Bone marrow (tissue), 2 donors: ENCODE measurements around the gene DLG4.

Experiments
- DNase-seq, 2 donors: peaks; one replicate each; lab custom pipeline; 2025; lab: John Stamatoyannopoulos, UW

Gene DLG4

GRCh38 chr17:7214300-7215135, 5.1 kb downstream of the DLG4 start:
- DNase-seq = peak; percentile 82 to 89

DNA sequence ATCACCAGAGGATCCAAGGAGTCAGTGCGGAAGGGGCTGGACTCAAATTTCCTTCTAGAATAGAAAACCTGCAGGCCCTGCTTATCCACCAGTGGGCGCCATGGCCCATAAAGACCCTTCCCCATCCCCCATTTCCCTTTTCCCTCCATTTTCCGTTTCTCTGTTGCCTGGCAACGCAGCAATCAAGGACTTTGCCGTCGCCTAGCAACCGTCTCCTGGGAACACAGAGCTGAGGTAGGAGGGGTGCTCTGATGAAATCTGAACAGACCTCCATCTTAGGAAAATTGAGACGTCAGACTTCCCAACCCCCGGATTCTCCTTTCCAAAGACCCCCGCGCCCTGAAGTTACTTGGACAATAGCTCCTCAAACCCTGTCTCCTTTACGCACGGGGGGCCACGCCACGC, 5.7 kb downstream of the DLG4 start:
- DNase-seq = peak in 1 of 2 donors; percentile 20

DNA sequence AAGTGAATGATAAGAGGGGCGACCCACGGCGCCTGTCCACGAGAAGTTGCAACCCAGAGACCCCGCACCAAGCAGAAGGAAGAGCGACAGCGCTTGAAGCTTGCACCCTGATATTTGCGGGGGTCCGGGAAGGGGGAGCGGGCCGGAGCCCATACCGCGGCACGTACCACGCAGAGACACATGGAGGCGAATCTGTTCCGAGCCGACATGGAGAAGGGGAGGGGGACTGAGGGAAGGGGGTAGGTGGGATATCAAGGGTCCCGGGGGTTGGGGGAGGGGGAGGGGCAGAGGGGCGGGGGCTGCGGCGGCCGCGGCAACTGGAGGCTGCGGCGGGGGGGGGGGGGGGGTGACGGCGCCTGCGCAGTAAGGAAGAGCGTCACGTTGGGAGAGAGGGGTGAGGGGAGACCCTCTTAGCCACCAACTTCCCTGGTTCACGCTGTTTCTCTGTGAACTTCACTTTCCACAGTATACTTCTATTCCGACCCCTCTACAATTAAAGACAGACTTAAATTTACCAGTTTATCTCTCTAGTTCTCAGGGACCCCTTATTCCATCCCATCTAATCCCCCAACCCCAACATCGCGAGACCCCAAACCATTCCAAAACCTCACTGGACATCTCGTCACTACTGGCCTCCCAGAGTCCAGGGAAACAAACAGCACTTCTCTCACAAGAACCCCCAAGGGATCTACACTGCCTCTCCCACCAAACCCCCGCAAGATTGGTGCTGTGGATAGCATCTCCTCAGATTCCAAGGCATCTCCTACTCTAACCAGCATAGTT, 8.0 kb downstream of the DLG4 start:
- DNase-seq = no peak

- DNase-seq = no peak
These were observed 10.7 kb downstream of the DLG4 start for GRCh38 chr17:7208754-7209460.

DNA sequence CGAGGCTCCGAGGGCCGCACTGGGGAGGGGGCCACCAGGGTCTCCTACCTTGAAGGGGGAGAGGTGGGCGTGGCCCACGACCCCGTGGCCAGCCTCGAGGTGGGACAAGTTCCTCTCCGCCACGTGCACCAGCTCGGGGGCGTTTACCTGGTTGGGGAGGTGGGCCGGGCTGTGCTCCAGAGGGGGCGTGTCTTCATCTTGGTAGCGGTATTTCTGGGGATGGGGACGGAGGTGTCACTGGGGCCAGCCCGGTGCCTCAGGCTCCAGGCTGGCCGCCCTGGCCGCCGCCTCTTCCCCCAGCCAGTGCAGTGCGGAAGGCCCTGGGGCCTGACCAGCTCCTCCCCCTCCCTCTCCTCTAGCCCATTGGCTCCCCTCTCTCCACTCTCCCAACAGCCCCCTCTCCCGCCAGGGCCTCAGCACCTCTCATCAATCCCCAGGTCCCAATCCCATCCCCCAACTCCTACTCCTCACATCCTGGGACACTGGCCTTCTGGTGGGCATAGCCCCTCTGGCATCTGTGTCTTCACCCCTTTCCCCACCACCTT, 11.5 kb downstream of the DLG4 start:
- no peak for DNase-seq

DNA sequence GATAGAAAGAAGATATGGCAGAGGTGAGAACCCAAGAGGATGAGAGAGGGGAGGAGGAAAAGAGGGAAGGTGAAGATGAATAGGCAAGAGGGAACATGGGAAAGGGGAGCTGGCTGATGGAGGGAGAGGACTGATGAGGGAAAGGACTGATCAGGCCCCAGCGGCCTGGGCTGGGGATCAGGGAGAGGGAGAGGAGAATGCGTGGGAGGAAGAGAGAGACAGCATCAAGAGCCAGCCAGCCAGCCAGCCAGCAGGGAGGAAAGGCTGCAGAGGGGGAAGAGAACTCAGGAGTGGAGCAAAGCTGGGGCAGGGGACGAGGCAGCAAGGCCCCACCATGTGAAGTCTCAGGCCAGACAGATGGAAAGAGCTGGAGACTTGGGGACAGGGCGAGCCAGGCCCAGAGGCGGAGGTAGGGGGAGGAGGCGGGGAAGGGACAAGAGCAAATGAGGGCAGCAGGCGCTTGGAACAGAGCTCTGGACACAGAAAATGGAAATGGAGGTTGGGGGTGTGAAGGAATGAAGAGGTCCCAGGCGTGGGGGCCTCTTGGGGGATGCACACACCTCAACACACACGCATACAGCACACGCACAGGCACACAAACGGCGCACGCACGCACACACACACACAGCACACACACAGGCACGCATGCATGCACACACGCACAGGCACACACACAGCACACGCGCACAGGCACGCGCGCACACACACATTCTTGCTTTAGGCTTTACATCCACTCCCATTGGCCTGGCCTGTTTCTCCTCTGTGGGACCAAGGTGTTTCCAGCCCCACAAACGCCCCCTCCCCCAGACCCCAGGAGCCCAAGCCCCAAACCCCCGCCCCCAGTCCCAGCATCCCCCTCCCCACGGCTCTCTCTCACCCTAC, 12.3 kb downstream of the DLG4 start:
- no peak for DNase-seq

GRCh38 chr17:7205561-7205960, 14.1 kb downstream of the DLG4 start:
- DNase-seq = no peak

DNA sequence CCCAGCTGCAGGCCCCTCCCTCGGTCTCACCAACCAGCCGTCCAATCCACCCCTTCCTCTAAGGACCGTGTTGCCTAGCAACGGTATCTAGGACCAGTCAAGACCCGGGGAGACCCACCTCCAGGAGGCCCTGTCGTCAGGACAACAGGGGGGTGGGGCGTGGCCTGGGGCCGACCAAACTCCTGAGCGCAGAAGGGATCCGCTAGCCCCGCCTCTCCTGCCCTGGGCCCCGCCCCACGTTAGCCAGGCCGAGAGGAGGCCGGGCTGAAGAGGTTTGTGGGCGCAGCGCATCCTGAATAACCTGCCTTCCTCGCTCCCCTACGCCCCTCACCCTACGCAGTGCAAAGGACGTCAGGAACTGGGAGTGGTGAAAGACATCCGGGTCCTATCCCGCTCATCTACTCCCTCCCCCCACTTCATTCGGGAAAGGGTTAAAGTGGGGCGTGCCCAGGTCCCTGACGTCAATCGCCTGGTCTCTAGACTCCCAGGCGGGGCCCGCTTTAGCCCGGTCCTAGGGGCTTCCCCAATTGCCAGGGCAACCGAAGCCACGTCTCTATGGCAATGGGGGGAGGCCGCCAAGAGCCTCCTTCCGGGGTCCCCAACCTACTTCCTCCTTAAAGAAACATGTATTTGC, 14.7 kb downstream of the DLG4 start:
- DNase-seq = peak in 1 of 2 donors; percentile 95

DNA sequence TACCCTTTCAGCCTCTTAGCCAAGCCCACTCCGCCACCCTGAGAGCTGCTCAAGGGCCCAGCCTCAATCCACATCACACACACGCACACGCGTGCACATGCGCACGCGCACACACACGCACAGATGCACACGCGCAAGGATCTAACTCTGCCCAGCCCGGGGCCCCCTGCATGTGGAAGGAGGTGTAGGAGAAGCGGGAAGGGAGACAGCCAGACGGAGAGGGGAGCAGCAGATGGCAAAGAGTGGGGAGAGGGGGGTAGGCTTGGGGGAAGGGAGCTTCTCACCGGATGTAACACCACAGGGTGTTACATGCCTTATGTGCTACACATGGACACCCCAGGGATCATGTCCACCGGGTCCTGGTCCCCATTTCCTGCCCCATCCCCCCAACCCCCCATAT, 15.3 kb downstream of the DLG4 start:
- DNase-seq = no peak

GRCh38 chr17:7203391-7203790, 16.2 kb downstream of the DLG4 start:
- no peak for DNase-seq

GRCh38 chr17:7196651-7197401, 22.8 kb downstream of the DLG4 start:
- DNase-seq = no peak

- no peak for DNase-seq
These were observed 23.7 kb downstream of the DLG4 start for GRCh38 chr17:7195971-7196370.

DNA sequence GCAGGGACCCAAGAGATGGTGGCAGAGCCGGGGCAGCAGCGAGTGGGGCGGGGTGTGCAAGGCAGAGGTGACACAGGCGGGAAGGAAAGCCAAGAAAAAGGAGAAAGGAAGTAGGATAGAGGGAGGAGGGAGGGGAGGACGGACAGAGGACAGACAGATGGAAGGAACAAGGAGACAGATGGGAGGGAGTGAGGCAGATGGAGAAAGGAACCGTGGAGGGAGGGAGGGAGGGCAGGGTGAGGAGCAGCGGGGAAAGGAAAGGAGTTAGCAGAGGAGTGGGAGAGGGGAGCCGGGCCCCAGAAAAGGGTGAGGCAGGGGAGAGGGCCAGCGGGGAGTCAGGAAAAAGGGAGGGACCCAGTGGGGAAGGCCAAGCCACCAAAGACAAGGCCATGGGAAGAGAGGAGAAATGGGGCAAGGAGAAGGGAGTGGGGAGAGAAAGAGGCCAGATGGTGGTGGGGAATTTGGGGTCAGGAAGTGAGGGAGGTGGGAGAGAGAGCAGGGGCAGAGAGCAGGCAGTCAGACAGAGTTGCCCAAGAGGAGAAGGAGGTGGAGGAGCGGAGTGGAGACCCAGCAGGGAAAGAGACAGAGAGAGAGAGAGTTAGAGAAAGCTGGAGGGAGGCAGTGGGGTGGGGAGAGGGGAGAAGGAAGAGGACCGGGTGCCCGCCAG, 27.2 kb downstream of the DLG4 start:
- no peak for DNase-seq

DNA sequence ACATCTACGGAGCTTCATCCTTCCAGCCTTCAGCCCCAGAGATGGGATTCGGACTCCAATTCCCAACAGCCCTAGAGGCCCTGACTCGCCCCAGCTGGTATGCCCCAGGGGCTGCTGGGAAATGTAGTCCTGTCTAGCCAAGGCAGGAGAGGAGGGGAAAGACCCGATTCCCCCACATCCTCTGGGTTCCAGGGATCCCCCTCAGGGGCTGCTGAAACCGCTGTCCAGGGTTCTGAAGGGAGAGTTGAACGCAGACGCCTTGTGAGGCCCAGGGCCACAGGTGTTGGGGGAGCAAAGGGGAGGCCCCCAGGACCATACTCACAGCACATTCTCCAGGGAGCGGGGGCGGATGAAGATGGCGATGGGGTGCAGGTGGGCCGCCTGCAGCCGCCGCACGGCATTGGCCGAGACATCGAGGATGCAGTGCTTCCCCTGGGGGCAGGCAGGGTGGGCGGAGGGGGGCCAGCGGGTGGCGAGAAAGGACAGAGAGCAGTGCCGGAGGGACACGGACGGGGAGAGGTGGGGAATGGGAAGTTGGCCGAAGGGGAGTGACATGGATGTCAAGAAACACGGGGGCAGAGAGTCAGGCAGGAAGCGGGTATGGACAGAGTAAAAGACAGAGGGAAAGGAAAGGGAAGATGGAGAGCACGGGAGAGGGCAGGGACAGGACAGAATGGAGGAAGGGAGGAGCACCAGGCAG, 27.9 kb downstream of the DLG4 start:
- DNase-seq = no peak

- DNase-seq = no peak
These were observed 28.6 kb downstream of the DLG4 start for GRCh38 chr17:7191069-7191468.

DNA sequence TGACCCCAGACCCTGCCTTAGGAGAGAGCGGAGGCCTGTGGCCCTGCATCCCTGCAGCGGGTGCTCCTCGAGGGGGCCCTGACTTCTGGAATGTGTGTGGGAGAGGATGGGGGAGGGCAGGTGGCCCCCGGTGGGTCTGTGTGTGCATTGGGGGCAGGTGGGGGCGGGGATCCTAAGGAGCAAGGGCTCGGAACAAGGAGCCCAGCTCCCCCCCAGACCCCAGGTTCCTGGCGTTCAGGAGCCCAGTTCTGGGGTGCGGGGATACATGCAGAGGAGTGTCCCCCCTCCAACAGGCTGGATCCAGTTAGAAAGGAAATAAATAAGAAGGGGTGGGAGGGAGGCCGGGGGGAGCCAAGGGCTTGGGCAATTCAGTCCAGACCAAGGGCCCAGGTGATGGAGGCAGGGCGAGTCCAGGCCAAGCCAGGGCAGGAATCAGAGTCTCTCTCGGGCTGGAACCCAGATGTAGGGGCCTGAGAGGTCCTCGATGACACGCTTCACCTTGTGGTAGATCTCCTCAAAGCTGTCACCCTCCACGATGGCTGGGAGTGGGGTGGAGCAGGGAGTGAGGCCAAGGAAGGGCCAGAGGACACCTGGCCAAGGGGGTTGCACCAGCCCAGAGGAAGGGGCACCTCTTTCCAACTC, 29.2 kb downstream of the DLG4 start:
- no peak for DNase-seq

- no peak for DNase-seq
These were observed 33.4 kb downstream of the DLG4 start for GRCh38 chr17:7186241-7186640.

DNA sequence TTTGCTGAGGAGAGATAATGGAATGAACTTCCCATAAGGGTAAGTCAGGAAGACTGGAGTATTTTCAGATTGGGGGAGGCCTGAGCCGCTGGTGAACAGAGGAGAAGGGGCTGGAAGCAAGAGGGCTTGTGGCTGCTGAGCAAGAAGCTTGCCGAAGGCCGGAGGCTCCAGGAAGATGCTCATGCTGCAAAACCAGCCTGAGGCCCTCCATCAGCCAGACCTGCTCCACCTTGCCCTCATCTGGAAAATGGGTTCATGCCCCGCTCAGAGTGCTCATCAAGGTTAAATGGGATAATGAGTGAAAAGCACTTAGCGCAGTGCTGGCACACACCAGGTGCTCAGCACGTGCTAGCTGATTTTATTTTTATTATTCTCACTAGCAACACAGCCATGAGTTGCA, 35.0 kb downstream of the DLG4 start:
- DNase-seq = no peak
